ENCODE data around the gene NUSAP1.
"Not testable (repeated sequence)": the region's sequence is repeated elsewhere in the genome, so short reads cannot be mapped to it uniquely, and the experiment has no call there.

Gene NUSAP1

DNA sequence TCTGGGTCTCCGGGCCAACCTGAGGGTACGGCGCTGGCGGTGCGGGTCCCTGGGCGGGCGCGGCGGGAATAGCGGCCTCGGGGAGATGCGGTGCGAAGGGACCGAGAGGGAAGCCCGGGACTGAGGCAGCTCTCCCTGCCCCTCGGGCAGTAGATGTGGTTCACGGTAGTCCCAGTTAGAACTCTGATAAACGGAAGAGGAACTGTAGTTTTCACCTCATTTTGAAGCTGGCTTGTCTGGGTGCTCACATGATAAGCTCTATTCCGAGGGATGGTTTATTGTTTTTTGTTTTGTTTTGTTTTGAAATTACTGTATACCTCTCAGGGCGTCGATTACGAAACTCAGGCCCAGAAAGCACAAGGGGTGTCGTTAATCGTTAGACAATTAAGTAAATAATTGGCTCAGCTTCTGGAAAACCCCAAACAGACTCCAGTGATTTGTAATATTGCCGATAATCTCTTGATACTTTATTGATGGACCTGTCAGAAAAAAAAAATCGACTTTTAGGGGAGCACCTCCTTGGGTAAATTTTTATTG, 413 bp downstream of the NUSAP1 start:
- DNase-seq, result peak; percentile 76

- no peak for DNase-seq
Observed at GRCh38 chr15:41334293-41335120, 1.8 kb downstream of the NUSAP1 start.

GRCh38 chr15:41336549-41336948, 3.9 kb downstream of the NUSAP1 start:
- no peak for DNase-seq

GRCh38 chr15:41337047-41337446, 4.4 kb downstream of the NUSAP1 start:
- no peak for DNase-seq

- DNase-seq, result no peak
Observed at GRCh38 chr15:41337631-41338522, 5.2 kb downstream of the NUSAP1 start.

- DNase-seq, result no peak
Observed at GRCh38 chr15:41340189-41340695, 7.6 kb downstream of the NUSAP1 start.

DNA sequence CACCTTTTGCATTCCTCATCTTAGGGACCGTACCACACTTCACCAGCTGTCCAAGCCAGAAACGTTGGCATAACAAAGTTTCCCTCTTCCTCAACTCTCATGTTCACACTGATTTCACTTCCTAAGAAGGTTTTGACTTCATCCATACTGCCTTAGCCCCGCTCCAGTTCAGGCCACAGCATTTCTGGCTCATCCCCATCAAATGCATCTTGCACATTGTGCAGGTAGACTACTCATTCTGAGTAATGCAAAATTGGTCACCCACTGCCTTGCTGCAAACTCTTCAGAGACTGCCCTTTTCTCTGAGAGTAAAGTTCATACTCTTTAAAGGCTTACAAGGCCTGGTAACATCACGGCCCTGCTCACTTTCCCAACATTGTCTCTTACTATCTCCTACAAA, 8.8 kb downstream of the NUSAP1 start:
- no peak for DNase-seq

DNA sequence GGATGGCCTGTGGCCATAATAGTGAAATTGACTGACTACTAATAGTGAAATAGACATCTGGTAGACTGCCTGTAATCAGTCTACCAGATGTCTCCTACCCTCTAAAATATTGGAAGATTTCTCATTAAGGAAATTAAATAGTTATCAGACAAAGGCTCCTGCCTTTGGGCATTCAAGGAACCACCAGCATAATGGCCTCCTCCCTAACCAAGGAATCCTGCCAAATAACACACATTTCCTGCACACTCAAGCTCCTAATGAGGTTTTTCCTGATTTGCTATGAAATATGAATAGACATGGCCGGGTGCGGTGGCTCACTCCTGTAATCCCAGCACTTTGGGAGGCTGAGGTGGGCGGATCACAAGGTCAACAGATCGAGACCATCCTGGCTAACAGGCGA, 14.6 kb downstream of the NUSAP1 start:
- no peak for DNase-seq

GRCh38 chr15:41350057-41350717, 17.5 kb downstream of the NUSAP1 start:
- DNase-seq, result no peak

- DNase-seq, result no peak
Observed at GRCh38 chr15:41354371-41354770, 21.7 kb downstream of the NUSAP1 start.

DNA sequence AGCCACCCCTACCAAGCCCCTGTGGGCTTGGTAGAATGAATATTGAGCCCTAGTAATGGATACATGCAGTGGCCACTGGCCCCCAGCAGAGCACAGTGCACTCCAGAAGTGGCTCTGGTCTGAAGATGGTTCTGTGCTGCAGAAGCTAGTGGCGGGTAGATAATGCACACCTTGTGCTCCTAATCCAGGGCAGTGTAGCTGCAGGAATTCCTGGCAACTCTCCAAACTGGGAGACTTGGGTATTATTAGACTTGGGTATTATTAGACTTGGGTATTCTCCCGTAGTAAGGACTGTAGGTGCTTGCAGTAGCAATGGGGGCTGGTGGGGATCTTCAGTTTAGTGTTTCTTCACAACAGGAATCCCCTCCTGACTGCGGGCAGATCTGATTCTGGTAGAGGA, 34.7 kb downstream of the NUSAP1 start:
- no peak for DNase-seq

DNA sequence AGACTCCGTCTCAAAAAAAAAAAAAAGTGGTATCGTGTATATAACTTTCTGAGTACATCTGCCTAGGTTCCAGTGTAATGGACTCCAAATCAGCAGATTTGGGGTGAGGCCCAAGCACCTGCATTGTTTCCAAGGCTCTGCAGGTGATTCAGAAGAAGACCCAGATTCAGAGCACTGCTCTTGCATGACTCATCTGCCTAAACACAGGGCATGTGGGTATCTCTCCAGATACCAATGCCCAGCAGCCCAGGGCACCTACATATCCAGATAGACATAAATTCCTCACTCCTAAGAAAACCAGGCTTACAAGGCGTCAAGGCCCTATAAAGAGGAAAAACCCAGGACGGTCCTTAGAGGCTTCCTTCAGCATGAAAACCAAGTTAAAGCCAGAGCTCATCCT, 45.3 kb downstream of the NUSAP1 start:
- DNase-seq, result no peak

DNA sequence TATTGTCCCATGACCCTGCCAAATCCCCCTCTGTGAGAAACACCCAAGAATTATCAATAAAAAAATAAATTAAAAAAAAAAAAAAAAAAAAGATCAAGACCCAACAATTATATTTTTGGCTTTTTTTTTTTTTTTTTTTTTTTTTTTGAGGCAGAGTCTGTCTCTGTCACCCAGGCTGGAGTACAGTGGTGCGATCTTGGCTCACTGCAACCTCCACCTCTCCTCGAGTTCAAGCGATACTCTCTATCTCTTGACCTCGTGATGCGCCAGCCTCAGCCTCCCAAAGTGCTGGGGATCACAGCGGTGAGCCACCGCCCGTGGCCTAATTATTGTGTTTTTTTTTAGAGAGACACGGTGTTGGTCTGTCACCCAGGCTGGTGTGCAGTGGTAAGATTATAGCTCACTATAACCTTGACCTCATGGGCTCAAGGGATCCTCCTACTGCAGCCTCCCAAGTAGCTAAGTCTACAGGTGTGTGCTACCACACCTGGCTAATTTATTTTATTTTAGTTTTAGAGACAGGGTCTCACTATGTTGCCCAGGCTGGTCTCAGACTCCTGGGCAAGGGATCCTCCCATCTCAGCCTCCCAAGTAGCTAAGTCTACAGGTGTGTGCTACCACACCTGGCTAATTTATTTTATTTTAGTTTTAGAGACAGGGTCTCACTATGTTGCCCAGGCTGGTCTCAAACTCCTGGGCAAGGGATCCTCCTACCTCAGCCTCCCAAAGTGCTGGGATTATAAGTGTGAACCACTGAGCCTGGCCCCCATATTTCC, 51.5 kb downstream of the NUSAP1 start:
- not testable (repeated sequence) for DNase-seq

- DNase-seq, result no peak
Observed at GRCh38 chr15:41387646-41388045, 55.0 kb downstream of the NUSAP1 start.

- no peak for DNase-seq
Observed at GRCh38 chr15:41392659-41393058, 60.0 kb downstream of the NUSAP1 start.

GRCh38 chr15:41394924-41395323, 62.2 kb downstream of the NUSAP1 start:
- no peak for DNase-seq

GRCh38 chr15:41396111-41396510, 63.4 kb downstream of the NUSAP1 start:
- no peak for DNase-seq

- DNase-seq, result no peak
Observed at GRCh38 chr15:41401904-41402267, 69.2 kb downstream of the NUSAP1 start.

DNA sequence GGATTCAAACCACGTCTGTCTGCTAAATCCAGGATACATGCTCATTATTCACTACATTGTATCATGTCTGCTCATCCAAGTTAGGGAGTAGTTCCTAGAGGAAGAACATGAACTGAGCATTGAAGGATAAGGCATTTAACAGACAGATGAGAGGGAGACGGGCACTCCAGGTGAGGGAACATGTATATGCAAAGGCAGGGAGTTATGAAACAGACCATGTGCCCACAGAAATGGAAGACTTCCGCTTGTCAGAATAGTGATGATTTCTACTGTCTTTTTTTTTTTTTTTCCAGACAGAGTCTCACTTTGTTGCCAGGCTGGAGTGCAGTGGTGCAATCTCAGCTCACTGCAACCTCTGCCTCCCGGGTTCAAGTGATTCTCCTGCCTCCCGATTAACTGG, 74.7 kb downstream of the NUSAP1 start:
- DNase-seq, result no peak

DNA sequence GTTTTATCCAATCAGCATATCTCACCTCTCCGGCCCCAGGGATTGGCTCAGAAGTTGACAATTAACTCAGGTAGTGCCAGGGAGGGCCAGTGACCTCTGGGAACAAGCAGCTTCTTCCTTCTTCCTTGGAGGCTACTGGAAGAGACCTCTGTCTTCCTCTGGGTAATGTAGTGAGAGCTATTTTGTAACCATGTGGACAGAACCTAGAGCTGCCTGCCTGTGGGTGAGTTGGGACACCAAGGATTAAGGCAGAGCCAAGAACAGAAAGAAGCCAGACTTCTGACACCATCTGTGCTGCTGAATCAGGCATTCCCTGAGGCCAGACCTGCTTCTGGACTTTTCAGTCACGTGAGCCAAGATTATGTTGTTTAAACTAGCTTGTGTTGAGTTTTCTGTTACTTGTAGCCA, 75.6 kb downstream of the NUSAP1 start:
- DNase-seq, result no peak

- DNase-seq, result no peak
Observed at GRCh38 chr15:41411031-41411430, 78.3 kb downstream of the NUSAP1 start.

- DNase-seq, result no peak
Observed at GRCh38 chr15:41411441-41411840, 78.8 kb downstream of the NUSAP1 start.

Measured in NCI-H1092 treated with DMSO at 0.1 percent for 48 hours (cell line).